CD4-positive, alpha-beta T cell treated with Interleukin-15 for 1 hour (primary cell): ENCODE results near the gene NFASC.
A peak's percentile ranks its signal among the peaks of the same experiment; 100 is the strongest.

ENCODE experiments used
- DNase-seq: peaks from one replicate; pipeline ENCODE4 v3.0.0-alpha.2; 2020

Gene NFASC

DNA sequence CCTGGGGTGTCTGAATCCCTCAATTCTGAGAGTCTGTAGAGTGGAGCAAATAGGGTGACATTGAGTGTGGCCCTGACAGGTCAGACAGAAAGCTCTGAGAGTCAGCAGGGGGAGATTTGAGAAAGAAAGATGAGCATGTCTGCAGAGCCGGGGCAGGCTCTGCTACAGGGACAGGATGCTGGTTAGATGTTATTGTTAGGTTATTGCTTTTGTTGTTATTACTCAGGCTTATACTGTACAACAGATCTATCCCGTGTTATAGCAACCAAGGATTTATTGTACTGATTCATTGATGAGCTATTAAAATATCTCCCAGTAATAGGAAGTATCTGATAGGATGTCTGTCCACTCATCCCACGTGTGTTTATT is 59.5 kb downstream of the NFASC start:
- DNase-seq: no peak

DNA sequence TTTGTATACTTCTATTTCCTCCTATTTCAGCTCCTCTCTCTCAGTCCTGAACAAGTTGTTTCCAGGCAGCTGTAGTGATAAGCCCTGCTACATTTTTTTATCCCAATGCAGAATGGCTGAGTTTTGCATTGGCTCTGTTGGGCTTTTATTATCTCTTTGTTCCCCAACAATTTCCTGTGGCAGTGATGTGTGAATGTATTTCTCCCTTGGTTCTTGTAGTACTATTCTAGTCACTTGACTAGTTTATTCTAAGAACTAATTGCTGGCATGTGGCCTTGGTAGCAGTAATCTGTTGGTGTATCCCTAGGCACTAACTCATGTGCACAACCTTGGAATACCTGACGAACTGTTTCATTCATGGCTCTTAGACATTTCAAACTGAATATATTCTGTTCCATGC is 60.7 kb downstream of the NFASC start:
- DNase-seq: no peak

DNA sequence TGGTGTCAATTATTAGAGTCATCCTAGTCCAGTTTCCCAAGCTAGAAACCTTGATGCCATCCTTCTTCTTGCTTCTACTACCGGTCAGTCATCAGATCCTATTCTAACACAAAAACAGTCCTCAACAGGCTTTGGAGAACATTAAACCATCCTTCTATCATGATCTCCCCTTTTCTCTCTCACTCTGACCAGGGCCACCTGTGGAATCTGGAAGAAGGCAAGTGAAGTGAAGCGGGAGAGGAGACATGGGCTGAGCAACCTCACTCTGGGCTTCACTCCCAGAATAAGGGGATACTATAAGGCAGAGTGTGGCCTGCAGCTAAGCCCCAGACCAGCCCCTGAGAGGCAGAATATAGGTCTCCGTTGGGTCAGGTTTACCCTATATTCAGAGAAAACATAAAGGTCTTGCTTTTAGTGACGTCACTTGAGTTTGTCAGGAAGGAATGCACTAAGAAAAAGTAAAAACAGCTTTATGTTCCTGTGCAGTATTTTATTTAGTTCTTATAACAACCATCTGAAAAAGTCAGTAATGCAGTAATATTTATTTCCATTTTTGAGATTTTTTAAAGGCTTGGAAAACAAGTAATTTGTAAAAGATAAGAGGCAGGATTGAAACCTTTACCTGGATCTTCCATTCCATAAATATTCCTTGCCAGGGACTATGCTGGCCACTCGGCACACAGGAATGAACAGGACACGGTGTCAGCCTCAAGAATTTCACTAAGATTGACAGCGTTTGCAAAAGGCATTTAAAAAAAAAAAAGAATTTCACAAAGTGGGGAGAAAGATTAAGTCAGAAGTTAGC is 61.3 kb downstream of the NFASC start:
- DNase-seq: no peak

DNA sequence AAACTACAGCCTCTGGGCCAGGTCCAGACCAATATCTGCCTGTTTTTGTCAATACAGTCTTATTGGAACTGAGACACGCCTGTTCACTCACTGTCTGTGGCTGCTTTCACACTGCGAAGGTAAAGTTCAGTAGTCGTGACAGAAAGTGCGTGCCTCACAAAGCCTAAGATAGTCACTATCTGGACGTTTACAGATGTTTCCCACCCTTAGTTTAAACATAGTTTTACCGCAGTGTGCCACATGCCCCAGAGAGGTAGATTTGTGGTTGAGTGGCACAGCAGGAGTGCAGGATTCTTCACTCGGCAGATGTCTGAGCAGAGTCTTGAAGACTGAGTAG is 61.9 kb downstream of the NFASC start:
- no peak for DNase-seq

DNA sequence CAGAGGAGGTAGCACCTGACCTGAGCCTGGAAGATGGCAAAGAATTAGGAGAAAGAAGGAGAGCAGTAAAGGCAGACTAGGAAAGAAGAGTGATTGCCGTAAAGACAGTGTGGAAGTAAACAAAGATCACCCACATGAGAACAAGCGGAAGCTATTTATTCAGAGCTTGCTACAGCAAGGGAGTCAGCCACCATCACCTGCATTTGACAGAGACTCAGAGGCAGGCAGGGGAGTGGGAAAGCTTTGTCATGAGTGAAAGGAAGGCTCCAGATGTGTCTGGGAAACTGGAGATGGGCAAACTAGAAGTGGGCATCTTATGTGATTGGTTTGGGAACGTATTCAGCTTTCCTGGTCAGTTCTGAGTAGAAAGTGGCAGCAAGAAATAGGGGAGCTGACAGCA is 64.5 kb downstream of the NFASC start:
- DNase-seq: no peak

DNA sequence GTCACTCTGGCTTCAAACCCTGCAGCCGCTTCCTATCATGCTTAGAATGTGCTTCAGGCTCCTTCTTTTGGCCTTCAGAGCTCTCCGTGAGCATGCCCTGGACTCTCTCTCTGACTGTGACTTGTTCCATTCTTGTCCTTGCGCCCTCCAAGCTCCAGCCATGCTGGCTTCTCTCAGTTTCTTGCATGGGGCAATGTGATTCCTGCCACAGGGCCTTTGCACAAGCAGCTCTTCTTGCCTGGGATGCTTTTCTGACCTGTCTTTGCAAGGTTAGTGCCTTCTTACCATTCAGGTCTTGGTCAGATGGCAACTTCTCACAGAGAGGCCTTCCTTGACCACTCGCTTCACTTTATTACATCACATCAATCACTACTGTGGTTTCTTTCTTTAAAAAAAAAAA is 66.1 kb downstream of the NFASC start:
- DNase-seq: no peak

DNA sequence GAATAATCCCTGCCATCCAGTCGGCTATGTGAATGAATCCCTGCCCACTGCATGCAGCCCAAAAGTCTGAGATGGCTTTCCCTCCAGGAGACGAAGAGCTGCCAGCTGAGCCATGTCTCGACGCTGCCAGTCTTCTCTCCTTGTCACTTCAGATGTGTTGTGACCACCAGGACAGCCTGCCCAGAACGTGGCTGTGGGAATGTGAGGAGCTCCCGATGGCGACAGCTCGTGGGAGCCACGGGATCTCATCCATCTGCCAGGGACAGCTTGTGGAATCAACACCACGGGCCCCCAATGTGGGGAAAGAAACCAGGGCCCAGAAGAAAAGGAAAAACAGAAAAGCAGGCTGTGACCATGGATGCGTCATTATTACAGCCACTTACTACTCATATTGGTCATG is 67.2 kb downstream of the NFASC start:
- no peak for DNase-seq

DNA sequence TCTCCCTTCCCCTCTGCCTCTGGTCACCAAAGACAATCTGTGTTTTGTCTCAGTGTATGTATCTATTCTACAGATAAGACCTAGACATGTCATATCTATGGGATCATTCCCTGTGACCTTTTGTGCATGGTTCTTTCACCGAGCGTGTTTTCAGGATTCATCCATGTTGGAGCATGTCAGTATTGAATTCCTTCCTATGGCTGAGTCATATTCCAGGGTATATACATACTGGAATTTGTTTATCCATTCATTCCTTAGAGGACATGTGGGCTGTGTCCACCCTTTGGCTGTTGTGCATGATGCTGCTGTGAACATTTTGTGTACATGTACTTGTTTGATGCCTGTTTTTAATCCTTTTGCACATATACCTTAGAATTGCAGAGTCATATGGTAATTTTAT is 69.9 kb downstream of the NFASC start:
- DNase-seq: no peak

DNA sequence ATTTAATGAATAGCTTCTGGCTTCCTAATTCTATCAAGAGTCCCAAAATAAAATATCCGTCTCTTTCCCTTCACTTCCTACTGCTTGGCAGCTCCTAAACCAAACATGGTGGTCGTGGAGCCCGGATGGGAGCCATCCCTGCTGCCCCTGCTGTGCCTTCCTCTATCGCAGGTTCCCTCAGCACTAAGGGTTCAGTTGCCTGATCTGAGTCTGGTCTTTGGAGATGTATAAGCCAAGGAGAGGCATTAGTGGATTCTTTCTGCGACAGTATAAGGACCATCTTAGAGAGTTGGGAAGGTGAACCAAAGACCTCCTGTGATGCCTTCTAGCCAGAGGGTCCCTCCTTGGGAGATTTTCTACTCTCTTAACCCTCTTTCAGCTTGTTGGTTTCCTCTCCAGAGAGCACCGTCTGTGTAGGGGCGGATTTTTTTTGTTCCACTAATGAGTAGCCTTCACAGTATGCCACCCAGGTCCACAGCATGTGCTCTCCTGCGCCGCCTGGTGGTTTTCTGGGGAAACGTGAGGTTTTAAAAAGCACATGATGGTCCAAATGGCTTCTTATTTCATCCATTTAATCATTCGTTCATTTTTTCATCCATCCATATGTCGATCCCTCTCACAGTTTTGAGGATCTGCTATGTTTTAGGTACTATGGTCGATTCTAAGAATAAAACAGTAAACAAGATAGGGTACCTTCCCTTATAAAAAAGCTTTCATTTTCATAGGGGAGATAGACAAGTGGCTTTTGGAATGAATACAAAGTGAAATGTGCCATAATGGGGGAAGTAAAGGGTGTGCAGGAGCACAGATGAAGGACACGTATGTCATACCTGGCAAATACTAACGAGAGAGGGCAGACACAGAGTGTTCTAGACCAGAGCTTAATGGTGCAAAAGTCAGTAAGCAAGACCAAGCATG is 71.0 kb downstream of the NFASC start:
- peak; percentile 23 for DNase-seq

DNA sequence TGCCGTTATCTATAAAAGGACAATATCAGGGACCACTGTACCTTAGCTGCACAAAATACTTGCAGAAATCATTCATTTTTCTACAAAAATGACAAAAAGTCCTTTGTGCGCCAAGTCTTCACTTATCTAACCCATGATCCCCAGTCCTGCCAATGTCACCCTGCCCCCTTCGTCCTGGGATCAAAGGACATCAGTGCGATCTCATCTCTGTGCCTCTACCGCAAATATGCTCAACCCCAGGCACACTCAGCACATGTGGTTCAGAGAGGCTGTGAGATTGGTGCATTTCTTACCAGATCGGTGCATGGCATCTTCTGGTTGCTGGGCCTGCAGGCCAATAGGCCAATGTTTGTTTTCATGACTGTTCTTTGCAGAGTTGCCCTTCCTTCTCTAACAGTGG is 72.8 kb downstream of the NFASC start:
- no peak for DNase-seq

DNA sequence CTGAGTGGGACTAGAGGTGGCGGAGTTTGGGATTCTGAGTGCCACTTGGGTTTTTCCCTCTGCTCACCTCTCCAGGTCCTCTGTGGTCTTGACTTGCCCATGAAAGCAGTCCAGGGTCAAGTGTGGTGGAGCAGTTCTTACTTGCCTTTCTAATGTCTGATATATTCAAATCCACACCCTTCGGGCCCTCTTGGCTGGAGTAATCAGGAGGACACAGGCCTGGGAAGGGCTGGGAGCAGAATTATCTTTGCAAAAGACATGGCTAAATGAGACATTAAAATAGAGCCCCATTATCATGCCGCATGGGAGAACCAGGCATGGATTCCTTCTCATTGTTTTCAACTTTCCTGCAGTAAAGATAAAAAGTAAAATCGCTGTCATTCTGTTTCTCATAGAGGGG is 74.0 kb downstream of the NFASC start:
- no peak for DNase-seq

DNA sequence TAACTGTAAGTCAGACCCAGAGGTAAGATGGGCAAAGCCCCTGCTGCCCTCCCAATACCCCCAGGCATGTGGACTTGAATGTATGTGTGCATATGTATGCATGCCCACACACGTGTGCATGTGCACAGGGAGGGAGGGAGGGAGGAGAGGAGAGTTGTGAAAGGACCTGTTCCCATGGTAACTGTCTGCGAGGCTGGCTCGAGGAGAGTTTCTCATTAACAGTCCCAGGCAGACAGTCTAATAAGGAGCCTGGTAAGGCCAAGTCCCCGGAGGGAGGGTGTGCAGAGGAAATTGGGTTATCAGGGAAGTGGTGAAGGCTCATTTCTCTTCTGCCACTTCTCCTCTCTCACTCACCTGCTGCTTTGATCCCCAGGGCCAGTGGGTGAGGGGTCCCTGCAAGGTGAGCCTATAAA is 74.9 kb downstream of the NFASC start:
- DNase-seq: no peak

DNA sequence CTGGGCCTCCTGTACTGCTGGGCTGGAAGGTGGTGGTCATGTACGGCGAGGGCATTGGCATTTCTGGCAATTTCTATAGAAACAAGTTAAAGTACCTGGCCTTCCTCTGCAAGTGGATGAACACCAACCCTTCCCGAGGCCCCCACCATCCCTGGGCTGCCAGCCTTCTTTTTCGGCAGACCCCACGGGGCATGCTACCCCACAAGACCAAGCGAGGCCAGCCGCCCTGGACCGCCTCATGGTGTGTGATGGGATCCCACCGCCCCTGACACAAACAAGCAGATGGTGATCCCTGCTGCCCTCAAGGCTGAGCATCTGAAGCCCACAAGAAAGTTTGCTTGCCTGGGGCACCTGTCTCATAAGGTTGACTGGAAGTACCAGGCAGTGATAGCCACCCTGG is 76.0 kb downstream of the NFASC start:
- DNase-seq: no peak

DNA sequence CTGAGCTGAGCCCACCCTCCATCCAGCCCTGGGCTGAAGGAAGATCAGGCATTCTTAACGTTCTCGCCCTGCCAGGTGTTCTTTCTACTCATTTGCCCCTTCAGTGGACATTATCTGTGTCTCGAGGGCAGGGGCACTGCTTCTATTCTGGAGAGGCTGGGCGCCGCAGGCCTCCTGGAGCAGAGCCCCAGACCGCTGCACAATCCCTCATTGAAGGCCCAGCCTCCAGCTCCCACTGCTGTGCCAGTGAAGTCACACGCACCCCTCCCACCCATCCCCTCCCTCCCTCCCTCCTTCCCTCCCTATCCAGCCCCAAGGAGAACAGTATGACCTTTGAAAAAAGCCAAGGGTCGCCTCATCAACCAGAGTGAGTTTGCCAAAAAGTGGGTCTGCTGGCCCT is 76.7 kb downstream of the NFASC start:
- no peak for DNase-seq

DNA sequence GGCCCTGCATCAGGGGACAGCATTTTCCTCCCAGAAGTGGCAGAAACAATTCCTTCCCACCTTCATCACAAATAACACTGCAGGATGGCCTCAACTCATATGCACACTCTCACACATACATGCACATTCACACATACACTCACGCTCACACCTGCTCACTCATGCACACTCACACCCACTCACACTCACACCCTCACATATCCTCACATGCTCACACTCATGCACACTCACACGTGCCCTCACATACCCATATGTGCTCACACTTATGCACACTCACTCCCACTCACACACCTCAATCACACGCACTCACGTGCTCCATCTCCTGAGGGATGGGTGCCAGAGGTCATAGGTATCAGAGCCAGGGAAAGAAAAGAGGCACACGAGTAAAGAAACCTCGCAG is 77.1 kb downstream of the NFASC start:
- no peak for DNase-seq

DNA sequence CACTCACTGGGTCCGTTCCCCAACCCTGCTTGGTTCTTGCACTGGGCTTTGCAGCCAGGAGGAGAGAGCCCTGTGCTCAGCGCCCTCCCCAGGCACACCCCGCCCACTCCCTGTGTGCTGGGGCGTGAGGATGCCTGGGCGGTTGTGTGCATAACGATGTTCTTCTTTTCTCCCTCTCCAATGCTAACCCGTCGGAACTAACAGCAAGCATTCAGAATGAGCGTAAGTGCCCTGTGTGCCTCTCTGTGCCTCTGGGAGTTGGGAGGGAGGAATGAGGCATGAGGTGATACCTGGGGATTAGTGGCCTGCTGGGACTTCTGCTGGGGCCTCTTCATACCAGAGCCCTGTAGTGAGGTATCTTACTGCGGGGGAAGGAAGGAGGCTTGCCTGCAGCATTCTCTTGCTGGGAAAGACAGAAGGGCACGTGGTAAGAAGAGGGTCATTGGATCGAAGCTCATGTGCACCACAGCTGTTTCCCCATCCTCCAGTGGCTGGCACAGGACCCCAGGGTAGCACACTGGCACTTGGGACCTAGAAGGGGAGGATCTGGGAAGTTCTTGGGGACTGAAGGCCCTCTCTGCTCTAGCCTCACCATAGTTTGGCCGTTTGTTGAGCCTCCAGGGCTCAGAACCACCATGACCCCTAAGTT is 79.8 kb downstream of the NFASC start:
- no peak for DNase-seq

DNA sequence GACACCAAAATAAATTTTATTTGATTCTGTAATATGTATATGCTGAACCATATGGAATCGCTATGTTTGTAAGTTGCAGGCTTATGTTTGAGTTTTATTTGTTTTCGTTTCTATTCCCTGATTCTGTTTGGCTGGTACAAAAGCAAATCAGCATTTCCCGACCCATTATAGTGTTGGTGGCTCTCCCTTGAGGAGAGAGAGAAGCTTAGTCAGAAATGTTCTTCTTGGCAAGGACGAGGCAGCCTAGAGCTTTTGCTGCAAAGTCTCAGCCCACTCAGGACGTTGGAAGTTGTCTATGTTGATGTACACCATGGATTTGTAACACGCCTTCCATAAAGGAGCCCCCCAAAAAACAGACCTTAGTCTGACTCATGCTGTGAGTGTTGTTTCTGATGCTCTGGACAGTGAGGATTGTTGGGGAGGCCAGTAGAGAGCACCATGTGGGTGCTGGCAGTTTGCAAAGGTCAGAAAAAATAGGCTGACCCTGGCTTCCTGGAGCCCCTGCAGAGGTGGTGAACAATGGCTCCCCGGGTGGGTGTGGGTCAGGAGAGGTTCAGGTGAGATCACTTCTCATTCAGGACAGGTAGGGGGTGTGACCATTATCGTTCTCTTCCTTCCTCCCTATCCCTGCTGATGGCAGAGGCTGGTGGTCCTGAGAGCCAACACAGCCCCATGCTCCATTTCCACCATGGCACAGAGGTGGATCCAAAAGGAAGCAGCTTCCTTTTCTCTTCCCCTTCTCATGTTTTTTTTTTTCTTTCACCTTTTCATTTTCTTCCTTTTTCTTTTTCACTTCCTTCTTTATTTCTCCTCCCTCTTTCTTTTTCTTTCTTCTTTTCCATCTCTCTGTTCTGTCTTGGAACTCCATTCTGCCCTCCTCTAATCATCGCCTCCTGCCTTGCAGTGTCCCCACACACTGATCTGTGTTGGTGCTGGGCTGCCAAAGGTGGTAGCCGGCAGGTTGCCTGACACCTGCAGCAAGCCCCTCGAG is 88.0 kb downstream of the NFASC start:
- no peak for DNase-seq

DNA sequence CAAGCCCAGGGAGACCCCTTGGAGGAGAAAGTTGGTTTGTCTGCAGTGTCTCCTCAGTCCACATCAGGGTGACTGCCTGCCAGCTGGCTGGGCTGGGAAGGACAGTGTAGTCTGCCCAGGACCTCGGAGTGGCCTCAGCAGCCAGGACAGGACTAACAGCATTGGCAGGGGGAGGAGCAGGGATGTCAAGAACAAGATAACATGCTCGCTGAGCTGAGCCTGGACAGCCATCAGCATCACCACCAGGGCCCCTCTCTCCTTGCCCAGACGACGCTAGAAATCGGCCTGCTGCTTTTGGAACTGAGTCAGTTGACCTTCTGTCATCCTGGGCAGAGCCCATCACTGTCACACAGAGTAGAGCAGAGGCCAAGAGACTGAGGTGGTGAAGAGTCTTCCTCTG is 88.7 kb downstream of the NFASC start:
- no peak for DNase-seq

DNA sequence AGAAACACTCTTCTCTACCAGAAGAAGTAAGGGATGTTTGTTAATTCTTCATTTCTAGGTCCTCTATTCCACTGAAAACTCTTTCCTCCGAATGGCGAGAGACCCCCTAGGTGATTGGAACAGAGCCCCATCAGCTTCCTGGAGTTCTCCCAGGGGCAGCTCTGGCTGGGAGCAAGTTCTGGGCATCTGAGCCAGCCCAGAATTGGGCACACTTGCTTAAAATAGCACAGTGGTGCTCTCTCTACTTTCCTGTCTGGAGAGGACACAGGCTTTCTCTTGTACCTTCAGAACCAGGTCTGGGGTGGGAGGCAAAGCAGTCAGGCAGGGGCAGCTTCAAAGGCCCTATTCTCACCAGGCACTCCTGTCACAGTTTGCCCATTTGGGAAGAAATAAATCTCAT is 89.2 kb downstream of the NFASC start:
- DNase-seq: no peak

DNA sequence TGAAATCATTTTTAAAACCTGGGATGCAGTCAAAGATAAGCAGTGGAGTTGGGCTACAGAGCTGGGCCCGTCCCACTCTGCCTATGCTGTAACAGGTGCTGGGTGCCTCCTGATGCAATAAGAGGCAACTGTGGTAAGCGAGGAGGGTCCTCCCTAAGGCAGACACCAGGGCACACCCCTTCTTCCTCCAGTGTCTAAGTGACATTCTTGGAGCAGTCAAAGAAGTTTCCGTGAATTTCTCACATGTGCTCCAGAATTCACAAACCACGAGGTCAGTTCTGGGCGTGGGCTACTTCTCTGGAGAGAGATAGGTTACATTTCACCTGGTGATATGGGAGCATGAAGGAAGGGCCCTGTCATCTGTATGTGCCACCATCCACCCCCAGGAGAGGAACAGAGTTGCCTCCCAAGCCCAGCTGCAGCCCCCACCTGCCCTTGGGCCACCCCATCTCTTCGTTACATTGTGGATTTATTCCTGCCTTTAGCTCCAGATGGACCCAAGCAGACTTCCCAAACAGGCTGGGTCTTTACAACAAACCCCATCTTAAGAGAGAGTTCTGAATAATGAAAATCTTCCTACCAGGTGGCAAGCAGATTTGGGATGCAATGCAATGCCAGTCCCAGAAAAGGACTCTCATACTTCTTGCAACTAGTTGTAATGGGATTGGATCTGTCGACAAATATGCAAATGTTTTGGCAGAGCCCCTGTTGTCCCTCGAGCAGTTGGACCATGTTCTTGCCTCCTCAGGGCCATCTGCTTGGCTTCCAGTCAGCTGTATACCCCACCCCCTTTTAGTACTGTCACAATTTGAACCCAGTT is 89.9 kb downstream of the NFASC start:
- DNase-seq: no peak

DNA sequence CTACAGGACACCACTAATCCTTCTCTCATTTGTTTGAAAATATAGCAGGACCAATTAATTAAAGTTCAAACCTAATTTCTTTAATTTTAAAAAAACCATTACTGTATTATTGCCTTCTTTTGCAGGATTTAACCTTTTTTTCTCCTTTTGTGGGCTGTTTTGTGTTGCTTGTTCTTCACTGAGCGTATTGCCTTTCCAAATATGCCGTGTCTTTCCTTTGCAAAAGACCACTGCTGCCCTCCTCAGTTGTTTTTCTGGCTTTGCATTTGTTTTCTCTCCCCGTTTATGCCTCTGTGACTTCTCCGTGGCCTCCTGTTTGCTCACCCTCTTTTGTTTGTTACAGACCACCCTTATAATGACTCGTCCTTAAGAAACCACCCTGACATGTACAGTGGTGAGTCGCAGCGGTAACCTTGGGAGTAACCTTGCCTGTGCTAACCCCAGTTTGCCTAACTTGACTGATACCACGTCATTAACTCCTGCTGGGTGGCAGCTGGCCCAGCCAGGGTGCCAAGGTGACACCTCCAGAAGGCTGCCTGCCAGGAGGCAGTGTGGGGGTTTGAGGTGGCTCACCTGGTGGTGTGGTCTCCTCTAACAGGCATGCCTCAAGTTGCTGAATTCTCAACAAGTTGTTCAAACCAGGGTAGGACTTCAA is 91.2 kb downstream of the NFASC start:
- DNase-seq: no peak
